GM11168 (cell line): ENCODE data around the gene NTN1.

Source experiments
- in situ Hi-C: fragments of 300-500 bp; cut with MboI; formaldehyde crosslinking; loops from one replicate; pipeline ENCODE4 v1.12.0; 2022; ENCODE audit warnings: low sequenced_read_pairs; ENCODE audit not compliant: unreplicated experiment

Gene NTN1

GRCh38 chr17:9021158-9021991 lies at the start of gene NTN1:
TSS of gene NTN1 (plus strand) at chr17:9021510. CDS start at chr17:9022374, 864 bp downstream.
- in situ Hi-C loops: loop anchor here (25.0 kb wide), 1 partner anchor 516 kb away; no protein-coding TSS in a partner anchor

GRCh38 chr17:8975091-8975725 lies 46.1 kb upstream of the NTN1 start:
- in situ Hi-C loops: loop anchor here (25.0 kb wide), 1 partner anchor 563 kb away; no protein-coding TSS in a partner anchor

GRCh38 chr17:8976638-8977037 lies 44.7 kb upstream of the NTN1 start:
- in situ Hi-C loops: loop anchor here (25.0 kb wide), 1 partner anchor 564 kb away; no protein-coding TSS in a partner anchor

- in situ Hi-C loops: loop anchor here (25.0 kb wide), 1 partner anchor 567 kb away; no protein-coding TSS in a partner anchor
These were observed 41.6 kb upstream of the NTN1 start for GRCh38 chr17:8979715-8980114.

GRCh38 chr17:8981443-8981842 lies 39.9 kb upstream of the NTN1 start:
- in situ Hi-C loops: loop anchor here (25.0 kb wide), 1 partner anchor 569 kb away; no protein-coding TSS in a partner anchor

GRCh38 chr17:8984225-8984624 lies 37.1 kb upstream of the NTN1 start:
- in situ Hi-C loops: loop anchor here (25.0 kb wide), 1 partner anchor 572 kb away; no protein-coding TSS in a partner anchor

- in situ Hi-C loops: loop anchor here (25.0 kb wide), 1 partner anchor 573 kb away; no protein-coding TSS in a partner anchor
These were observed 36.1 kb upstream of the NTN1 start for GRCh38 chr17:8985054-8985701.

GRCh38 chr17:8986295-8986694 lies 35.0 kb upstream of the NTN1 start:
- in situ Hi-C loops: loop anchor here (25.0 kb wide), 1 partner anchor 574 kb away; no protein-coding TSS in a partner anchor

GRCh38 chr17:8988263-8988935 lies 32.9 kb upstream of the NTN1 start:
- in situ Hi-C loops: loop anchor here (25.0 kb wide), 1 partner anchor 576 kb away; no protein-coding TSS in a partner anchor

GRCh38 chr17:8991514-8992285 lies 29.6 kb upstream of the NTN1 start:
- in situ Hi-C loops: loop anchor here (25.0 kb wide), 1 partner anchor 579 kb away; no protein-coding TSS in a partner anchor

GRCh38 chr17:8994319-8994718 lies 27.0 kb upstream of the NTN1 start:
- in situ Hi-C loops: loop anchor here (25.0 kb wide), 1 partner anchor 582 kb away; no protein-coding TSS in a partner anchor

GRCh38 chr17:8995711-8996110 lies 25.6 kb upstream of the NTN1 start:
- in situ Hi-C loops: loop anchor here (25.0 kb wide), 1 partner anchor 583 kb away; no protein-coding TSS in a partner anchor

GRCh38 chr17:8997994-8998628 lies 23.2 kb upstream of the NTN1 start:
- in situ Hi-C loops: loop anchor here (25.0 kb wide), 1 partner anchor 586 kb away; no protein-coding TSS in a partner anchor

- in situ Hi-C loops: loop anchor here (25.0 kb wide), 1 partner anchor 536 kb away; no protein-coding TSS in a partner anchor
These were observed 19.8 kb upstream of the NTN1 start for GRCh38 chr17:9001559-9001958.

- in situ Hi-C loops: loop anchor here (25.0 kb wide), 1 partner anchor 535 kb away; no protein-coding TSS in a partner anchor
These were observed 19.1 kb upstream of the NTN1 start for GRCh38 chr17:9002227-9002605.

- in situ Hi-C loops: loop anchor here (25.0 kb wide), 1 partner anchor 535 kb away; no protein-coding TSS in a partner anchor
These were observed 18.5 kb upstream of the NTN1 start for GRCh38 chr17:9002606-9003354.

GRCh38 chr17:9003355-9004131 lies 17.8 kb upstream of the NTN1 start:
- in situ Hi-C loops: loop anchor here (25.0 kb wide), 1 partner anchor 534 kb away; no protein-coding TSS in a partner anchor
